Adipocyte (in vitro differentiated cells): Measurements from ENCODE around the gene ZFAND2A.
"Not testable (repeated sequence)": the region's sequence is repeated elsewhere in the genome, so short reads cannot be mapped to it uniquely, and the experiment has no call there.

ENCODE experiments used
- DNase-seq: peaks from one replicate; pipeline ENCODE4 v3.0.0-alpha.2; 2015; ENCODE audit warnings: low read depth
- H3K27me3 ChIP-seq: replicated peaks from 2 replicates; pipeline ENCODE4 v1.7.0; 2013; ENCODE audit warnings: mild to moderate bottlenecking, low read length, moderate library complexity; ENCODE audit not compliant: control insufficient read depth, insufficient read depth
- H3K36me3 ChIP-seq: 2 replicates; pipeline ENCODE4 v1.7.0; 2013; ENCODE audit warnings: low read length, mild to moderate bottlenecking, moderate library complexity; ENCODE audit not compliant: control insufficient read depth, insufficient read depth, severe bottlenecking
- H3K4me1 ChIP-seq: 2 replicates; pipeline ENCODE4 v1.7.0; 2013; ENCODE audit warnings: mild to moderate bottlenecking, low read length, moderate library complexity; ENCODE audit not compliant: control insufficient read depth, insufficient read depth
- H3K4me3 ChIP-seq: 2 replicates; pipeline ENCODE4 v1.7.0; 2013; ENCODE audit warnings: mild to moderate bottlenecking, low read length, moderate library complexity
- H3K9ac ChIP-seq: 2 replicates; pipeline ENCODE4 v1.7.0; 2013; ENCODE audit warnings: mild to moderate bottlenecking, low read length, moderate library complexity
- H3K9me3 ChIP-seq: 2 replicates; pipeline ENCODE4 v1.7.0; 2013; ENCODE audit warnings: mild to moderate bottlenecking, low read length, moderate library complexity; ENCODE audit not compliant: control insufficient read depth

Gene ZFAND2A

DNA sequence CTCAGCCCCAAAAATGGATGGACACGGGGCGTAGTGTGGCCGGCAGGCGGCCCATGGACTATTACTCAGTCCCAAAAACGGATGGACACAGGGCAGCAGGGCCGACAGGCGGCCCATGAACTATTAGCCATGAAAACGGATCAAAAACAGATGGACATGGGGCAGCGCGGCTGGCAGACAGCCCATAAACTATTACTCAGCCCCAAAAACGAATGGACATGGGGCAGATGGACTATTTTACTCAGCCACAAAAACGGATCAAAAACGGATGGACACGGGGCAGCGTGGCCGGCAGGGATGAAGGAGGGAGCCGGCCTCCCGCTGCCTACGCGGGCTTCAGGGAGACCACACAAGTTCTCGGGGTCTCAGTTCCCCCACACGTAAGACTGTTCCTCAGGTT, 39.2 kb downstream of the ZFAND2A start:
- H3K9me3 ChIP-seq, result no peaks in the 10 kb centered on the region
- H3K4me1 ChIP-seq, result peaks cover 32% of the 10 kb centered on the region
- H3K27me3 ChIP-seq, result no peaks in the 10 kb centered on the region
- DNase-seq, result no peak
- H3K4me3 ChIP-seq, result no peak overlapping the region
- H3K9ac ChIP-seq, result no peak overlapping the region
- no peaks in the 10 kb centered on the region for H3K36me3 ChIP-seq

DNA sequence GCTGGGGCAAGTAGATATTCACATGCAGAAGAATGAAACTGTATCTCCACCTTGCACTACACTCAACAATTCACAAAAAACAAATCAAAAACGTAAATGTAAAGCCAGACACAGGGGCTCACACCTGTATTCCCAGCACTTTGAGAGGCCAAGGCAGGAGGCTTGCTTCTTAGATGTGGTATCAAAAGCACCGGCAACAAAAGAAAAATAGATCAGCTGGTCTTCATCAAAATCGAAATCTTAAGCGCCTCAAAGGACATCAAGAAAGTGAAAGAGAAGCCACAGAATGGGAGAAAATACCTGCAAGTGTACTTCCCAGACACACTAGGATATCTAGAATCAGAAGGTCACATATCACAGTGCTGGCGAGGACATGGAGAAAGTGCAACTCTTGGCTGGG, 40.8 kb downstream of the ZFAND2A start:
- H3K9ac ChIP-seq, result no peak overlapping the region
- no peak overlapping the region for H3K4me3 ChIP-seq
- H3K4me1 ChIP-seq, result peaks cover 19% of the 10 kb centered on the region
- H3K36me3 ChIP-seq, result no peaks in the 10 kb centered on the region
- H3K9me3 ChIP-seq, result no peaks in the 10 kb centered on the region
- no peak for DNase-seq
- no peaks in the 10 kb centered on the region for H3K27me3 ChIP-seq

DNA sequence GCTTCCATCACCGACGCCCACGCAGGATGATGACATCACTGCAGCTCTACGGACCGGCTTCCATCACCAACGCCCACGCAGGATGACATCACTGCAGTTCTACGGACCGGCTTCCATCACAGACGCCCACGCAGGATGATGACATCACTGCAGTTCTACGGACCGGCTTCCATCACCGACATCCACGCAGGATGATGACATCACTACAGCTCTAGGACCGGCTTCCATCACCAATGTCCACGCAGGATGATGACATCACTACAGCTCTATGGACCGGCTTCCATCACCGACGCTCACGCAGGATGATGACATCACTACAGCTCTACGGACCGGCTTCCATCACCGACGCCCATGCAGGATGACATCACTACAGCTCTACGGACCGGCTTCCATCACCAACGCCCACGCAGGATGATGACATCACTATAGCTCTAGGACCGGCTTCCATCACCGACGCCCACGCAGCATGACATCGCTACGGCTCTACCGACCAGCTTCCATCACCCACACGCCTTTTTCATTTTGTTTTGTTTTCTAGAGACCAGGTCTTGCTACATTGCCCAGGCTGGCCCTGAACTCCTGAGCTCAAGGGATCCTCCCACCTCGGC, 42.6 kb downstream of the ZFAND2A start:
- no peaks in the 10 kb centered on the region for H3K27me3 ChIP-seq
- H3K36me3 ChIP-seq, result no peaks in the 10 kb centered on the region
- peaks cover 3% of the 10 kb centered on the region for H3K4me1 ChIP-seq
- no peak overlapping the region for H3K4me3 ChIP-seq
- H3K9me3 ChIP-seq, result no peaks in the 10 kb centered on the region
- no peak for DNase-seq
- H3K9ac ChIP-seq, result no peak overlapping the region

DNA sequence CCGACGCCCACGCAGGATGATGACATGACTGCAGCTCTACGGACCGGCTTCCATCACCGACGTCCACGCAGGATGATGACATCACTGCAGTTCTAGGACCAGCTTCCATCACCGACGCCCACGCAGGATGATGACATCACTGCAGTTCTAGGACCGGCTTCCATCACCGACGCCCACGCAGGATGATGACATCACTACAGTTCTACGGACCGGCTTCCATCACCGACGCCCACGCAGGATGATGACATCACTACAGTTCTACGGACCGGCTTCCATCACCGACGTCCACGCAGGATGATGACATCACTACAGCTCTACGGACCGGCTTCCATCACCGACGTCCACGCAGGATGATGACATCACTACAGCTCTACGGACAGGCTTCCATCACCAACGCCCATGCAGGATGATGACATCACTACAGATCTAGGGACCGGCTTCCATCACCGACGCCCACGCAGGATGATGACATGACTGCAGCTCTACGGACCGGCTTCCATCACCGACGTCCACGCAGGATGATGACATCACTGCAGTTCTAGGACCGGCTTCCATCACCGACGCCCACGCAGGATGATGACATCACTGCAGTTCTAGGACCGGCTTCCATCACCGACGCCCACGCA, 43.5 kb downstream of the ZFAND2A start:
- H3K4me3 ChIP-seq, H3K9ac ChIP-seq, H3K9me3 ChIP-seq, H3K27me3 ChIP-seq, H3K4me1 ChIP-seq, DNase-seq, H3K36me3 ChIP-seq: not testable (repeated sequence)

- not testable (repeated sequence) for DNase-seq, H3K4me1 ChIP-seq, H3K9me3 ChIP-seq, H3K4me3 ChIP-seq, H3K36me3 ChIP-seq, H3K9ac ChIP-seq, H3K27me3 ChIP-seq
Measured at GRCh38 chr7:1115171-1116045, 44.6 kb downstream of the ZFAND2A start.

GRCh38 chr7:1114505-1114904, 45.5 kb downstream of the ZFAND2A start:
- DNase-seq, result no peak
- Histone ChIP-seq H3K9me3 (no peaks in the 10 kb centered on the region), H3K4me1 (no peaks in the 10 kb centered on the region), H3K4me3 (no peak overlapping the region), H3K36me3 (no peaks in the 10 kb centered on the region), H3K27me3 (no peaks in the 10 kb centered on the region), H3K9ac (no peak overlapping the region)

GRCh38 chr7:1114088-1114487, 45.9 kb downstream of the ZFAND2A start:
- Histone ChIP-seq H3K4me3 (no peak overlapping the region), H3K27me3 (no peaks in the 10 kb centered on the region), H3K36me3 (no peaks in the 10 kb centered on the region), H3K9me3 (no peaks in the 10 kb centered on the region), H3K9ac (no peak overlapping the region), H3K4me1 (no peaks in the 10 kb centered on the region)
- no peak for DNase-seq

DNA sequence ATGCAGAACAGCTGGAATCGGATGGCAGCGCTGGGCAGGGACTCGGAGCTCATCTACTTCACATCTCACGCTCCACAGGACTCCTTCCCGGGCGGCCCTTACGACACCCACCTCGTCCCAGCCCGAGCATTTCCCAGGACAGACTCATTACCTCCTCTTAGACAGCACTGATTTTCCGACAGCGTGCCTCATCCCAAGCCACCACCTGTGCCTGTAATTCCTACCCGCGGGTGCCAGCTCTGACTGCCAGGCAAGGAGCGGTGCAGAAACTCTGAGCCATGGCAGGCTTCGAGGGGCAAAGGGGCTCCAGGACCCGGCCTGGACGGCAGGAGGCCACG, 46.5 kb downstream of the ZFAND2A start:
- no peak for DNase-seq
- Histone ChIP-seq H3K4me3 (no peak overlapping the region), H3K4me1 (no peaks in the 10 kb centered on the region), H3K36me3 (no peaks in the 10 kb centered on the region), H3K27me3 (no peaks in the 10 kb centered on the region), H3K9me3 (no peaks in the 10 kb centered on the region), H3K9ac (no peak overlapping the region)

DNA sequence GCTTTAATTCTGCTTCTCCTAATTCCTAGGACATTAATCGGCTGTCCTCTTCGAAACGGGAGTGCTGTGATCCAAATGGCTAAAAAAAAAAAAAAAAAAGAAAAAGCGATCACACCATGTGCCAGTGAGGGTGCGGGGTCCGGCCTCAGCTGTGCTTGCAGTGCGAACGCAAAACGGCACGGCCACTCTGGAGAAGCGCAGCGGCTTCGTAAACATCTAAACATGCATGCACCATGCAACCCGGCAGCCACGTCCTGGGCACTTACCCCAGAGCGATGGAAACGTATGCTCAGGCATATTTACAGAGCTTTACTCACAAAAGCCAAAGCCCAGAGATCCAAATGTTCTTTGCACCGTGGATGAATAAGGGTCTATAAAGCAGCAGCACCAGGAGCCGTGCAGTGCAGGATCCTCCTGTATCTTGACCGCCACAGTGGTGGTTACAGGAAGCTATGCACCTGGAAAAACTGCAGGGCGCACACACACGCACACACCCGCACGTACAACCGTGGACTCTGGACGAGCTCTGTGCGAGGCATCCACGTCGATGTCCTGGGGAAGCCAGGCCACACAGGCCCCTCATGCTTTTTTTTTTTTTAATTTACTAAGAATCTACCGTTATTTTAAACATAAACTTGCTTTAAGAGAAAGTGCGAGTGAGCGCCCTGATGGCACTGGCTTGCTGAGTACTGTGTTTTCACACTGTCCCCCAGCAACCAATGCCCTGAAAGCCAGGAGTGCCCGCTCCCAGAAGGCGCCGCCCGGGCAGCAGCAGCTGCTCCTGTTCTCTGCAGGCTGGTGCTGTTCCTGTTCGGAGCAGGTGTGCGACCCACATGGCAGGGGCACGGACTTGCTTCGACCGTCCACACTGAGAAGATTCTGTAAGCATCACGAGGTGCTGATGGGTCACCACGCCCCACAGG, 47.1 kb downstream of the ZFAND2A start:
- Histone ChIP-seq H3K36me3 (no peaks in the 10 kb centered on the region), H3K9ac (no peak overlapping the region), H3K4me1 (no peaks in the 10 kb centered on the region), H3K27me3 (no peaks in the 10 kb centered on the region), H3K9me3 (no peaks in the 10 kb centered on the region), H3K4me3 (no peak overlapping the region)
- no peak for DNase-seq

- Histone ChIP-seq H3K9ac (no peak overlapping the region), H3K27me3 (no peaks in the 10 kb centered on the region), H3K9me3 (no peaks in the 10 kb centered on the region), H3K36me3 (no peaks in the 10 kb centered on the region), H3K4me3 (no peak overlapping the region), H3K4me1 (no peaks in the 10 kb centered on the region)
- DNase-seq, result no peak
Measured at GRCh38 chr7:1112109-1112508, 47.9 kb downstream of the ZFAND2A start.

DNA sequence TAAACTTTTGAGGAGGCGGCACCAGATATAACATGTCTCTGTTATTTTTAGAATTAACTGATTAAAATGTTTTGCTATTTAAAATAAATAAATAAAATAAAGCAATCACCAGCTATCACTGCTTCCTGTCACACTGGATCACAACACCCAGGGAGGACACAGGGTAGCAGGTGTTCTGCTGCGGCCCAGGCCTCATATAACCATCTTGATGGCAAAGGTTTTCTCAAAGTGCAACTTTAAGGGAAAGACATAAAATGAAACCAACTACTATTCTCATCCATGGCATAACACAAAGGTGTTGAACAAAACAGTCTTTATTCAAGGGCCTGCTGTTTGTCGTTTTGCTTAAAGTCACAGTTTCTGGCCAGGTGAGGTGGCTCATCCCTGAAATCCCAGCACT, 48.8 kb downstream of the ZFAND2A start:
- Histone ChIP-seq H3K4me1 (no peaks in the 10 kb centered on the region), H3K4me3 (no peak overlapping the region), H3K36me3 (no peaks in the 10 kb centered on the region), H3K9me3 (no peaks in the 10 kb centered on the region), H3K9ac (no peak overlapping the region), H3K27me3 (no peaks in the 10 kb centered on the region)
- DNase-seq, result no peak
